Liver (tissue), 9 donors: ENCODE data around the gene USP25. TPM values are rescaled to one million over a fixed set of nuclear protein-coding genes. Genes with fewer than 3 reads are reported as not detected.

Experiments used
- DNase-seq: peaks from one replicate; pipeline ENCODE4 v3.0.0-alpha.2; 2017; ENCODE audit warnings: low spot score
- H3K27ac ChIP-seq, 2 donors: one replicate each; pipeline ENCODE4 v1.7.0; 2013; ENCODE audit warnings: inconsistent platforms in 2 of 2, low read length in 2 of 2, control low read depth in 1 of 2, low read depth in 1 of 2, mild to moderate bottlenecking in 1 of 2
- H3K27me3 ChIP-seq, 4 donors: one replicate each; pipeline versions ENCODE4 v1.6.1 to v1.7.0; 2013; ENCODE audit warnings: low read length in 3 of 4, inconsistent platforms in 1 of 4, mild to moderate bottlenecking in 1 of 4, moderate library complexity in 1 of 4; ENCODE audit not compliant: control insufficient read depth in 4 of 4, insufficient read depth in 4 of 4
- H3K36me3 ChIP-seq, 4 donors: one replicate each; pipeline versions ENCODE4 v1.6.1 to v1.7.0; 2013; ENCODE audit warnings: low read length in 3 of 4, mild to moderate bottlenecking in 3 of 4, low read depth in 1 of 4, moderate library complexity in 1 of 4; ENCODE audit not compliant: control insufficient read depth in 4 of 4, insufficient read depth in 3 of 4
- H3K4me1 ChIP-seq, 4 donors: one replicate each; pipeline versions ENCODE4 v1.6.1 to v1.7.0; 2013; ENCODE audit warnings: low read length in 3 of 4, mild to moderate bottlenecking in 3 of 4, moderate library complexity in 1 of 4; ENCODE audit not compliant: control insufficient read depth in 4 of 4, insufficient read depth in 4 of 4
- H3K4me3 ChIP-seq, 3 donors: one replicate each; pipeline versions ENCODE4 v1.6.1 to v1.7.0; 2013; ENCODE audit warnings: low read length in 3 of 3, control low read depth in 1 of 3, low read depth in 1 of 3, mild to moderate bottlenecking in 1 of 3
- H3K9ac ChIP-seq, 2 donors: one replicate each; pipeline ENCODE4 v1.7.0; 2013; ENCODE audit warnings: low read length in 2 of 2, mild to moderate bottlenecking in 2 of 2, moderate library complexity in 2 of 2, control low read depth in 1 of 2, low read depth in 1 of 2
- H3K9me3 ChIP-seq, 4 donors: one replicate each; pipeline versions ENCODE4 v1.6.1 to v1.7.0; 2013; ENCODE audit warnings: low read length in 3 of 4; ENCODE audit not compliant: control insufficient read depth in 4 of 4
- ATF3 ChIP-seq: IDR thresholded peaks from 2 replicates; pipeline ENCODE4 v1.6.1; 2016; ENCODE audit warnings: antibody characterized with exemption
- FOXA1 ChIP-seq: IDR thresholded peaks from 2 replicates; pipeline ENCODE4 v1.6.1; 2016; ENCODE audit warnings: antibody characterized with exemption
- FOXA2 ChIP-seq: IDR thresholded peaks from 2 replicates; pipeline ENCODE4 v1.6.1; 2016; ENCODE audit warnings: antibody characterized with exemption
- GABPA ChIP-seq, 2 donors: IDR thresholded peaks in 1 of 2; conservative IDR thresholded peaks in 1 of 2; 2 replicates each; pipeline ENCODE4 v1.6.1; 2016; ENCODE audit warnings: antibody characterized with exemption in 2 of 2, mild to moderate bottlenecking in 1 of 2, moderate library complexity in 1 of 2
- HNF4A ChIP-seq, 2 donors: conservative IDR thresholded peaks; 2 replicates each; pipeline ENCODE4 v1.6.1; 2016; ENCODE audit warnings: antibody characterized with exemption in 2 of 2, mild to moderate bottlenecking in 2 of 2
- HNF4G ChIP-seq: IDR thresholded peaks from 2 replicates; pipeline ENCODE4 v1.6.1; 2016; ENCODE audit warnings: antibody characterized with exemption
- JUND ChIP-seq, 2 donors: IDR thresholded peaks; 2 replicates each; pipeline ENCODE4 v1.6.1; 2016; ENCODE audit warnings: antibody characterized with exemption in 2 of 2
- NR2F2 ChIP-seq: IDR thresholded peaks from 2 replicates; pipeline ENCODE4 v1.6.1; 2016; ENCODE audit warnings: antibody characterized with exemption
- RAD21 ChIP-seq, 2 donors: IDR thresholded peaks; 2 replicates each; pipeline ENCODE4 v1.6.1; 2016; ENCODE audit warnings: antibody characterized with exemption in 2 of 2, mild to moderate bottlenecking in 2 of 2
- RXRA ChIP-seq, 2 donors: IDR thresholded peaks; 2 replicates each; pipeline ENCODE4 v1.6.1; 2017 to 2018; ENCODE audit warnings: antibody characterized with exemption in 2 of 2, mild to moderate bottlenecking in 1 of 2
- SP1 ChIP-seq: IDR thresholded peaks from 2 replicates; pipeline ENCODE4 v1.6.1; 2018; ENCODE audit warnings: antibody characterized with exemption, mild to moderate bottlenecking
- TAF1 ChIP-seq: conservative IDR thresholded peaks from 2 replicates; pipeline ENCODE4 v1.6.1; 2016; ENCODE audit warnings: antibody characterized with exemption, mild to moderate bottlenecking
- YY1 ChIP-seq: IDR thresholded peaks from 2 replicates; pipeline ENCODE4 v1.6.1; 2016; ENCODE audit warnings: antibody characterized with exemption, mild to moderate bottlenecking
- ZBTB33 ChIP-seq: IDR thresholded peaks from 2 replicates; pipeline ENCODE4 v1.6.1; 2016; ENCODE audit warnings: antibody characterized with exemption
- WGBS: extraction: QIAGEN DNeasy Blood & Tissue Kit; methylation state at CpG from one replicate; pipeline ENCODE4 v1.1.7; 2013; 5-methylcytosine and 5-hydroxymethylcytosine counted together
- polyA plus RNA-seq, 2 donors: library from polyadenylated mRNA; stranded (reverse) in 1 of 2; unstranded in 1 of 2; fragments of 200-250 nt in 1 of 2; fragments of >200 nt in 1 of 2; fragmentation: Nextera tagmentation in 1 of 2; extraction: Ambion mirVana in 1 of 2; gene quantifications; one replicate each; pipeline versions ENCODE4 v1.2.1 to v1.2.3, GENCODE V29; 2013 to 2015
- total RNA-seq, 2 donors: library from RNA; depleted of rRNA; stranded (reverse); fragments of >200 nt; gene quantifications; one replicate each; pipeline ENCODE4 v1.2.3, GENCODE V29; 2014
- TF ChIP-seq, protein P1 (sequence below): fragments of 150-350 bp; IDR thresholded peaks from 2 replicates; pipeline ENCODE4 v1.5.1; 2017; ENCODE audit warnings: improper control_type of control experiment, low read depth, low read length; ENCODE audit not compliant: missing input control
- TF ChIP-seq, protein P2 (sequence below): IDR thresholded peaks from 2 replicates; pipeline ENCODE4 v1.6.1; 2016; ENCODE audit warnings: antibody characterized with exemption
- TF ChIP-seq, protein P3 (sequence below): IDR thresholded peaks from 2 replicates; pipeline ENCODE4 v1.6.1; 2016; ENCODE audit warnings: antibody characterized with exemption, mild to moderate bottlenecking
- donor health status: healthy.
- donor health status: healthy.
- donor health status: healthy.
- donor health status: healthy.
- donor health status: healthy.

USP25 gene
- total and polyA plus RNA-seq, 4 donors, result 6.0 to 26.7 (median 15.3) TPM

DNA sequence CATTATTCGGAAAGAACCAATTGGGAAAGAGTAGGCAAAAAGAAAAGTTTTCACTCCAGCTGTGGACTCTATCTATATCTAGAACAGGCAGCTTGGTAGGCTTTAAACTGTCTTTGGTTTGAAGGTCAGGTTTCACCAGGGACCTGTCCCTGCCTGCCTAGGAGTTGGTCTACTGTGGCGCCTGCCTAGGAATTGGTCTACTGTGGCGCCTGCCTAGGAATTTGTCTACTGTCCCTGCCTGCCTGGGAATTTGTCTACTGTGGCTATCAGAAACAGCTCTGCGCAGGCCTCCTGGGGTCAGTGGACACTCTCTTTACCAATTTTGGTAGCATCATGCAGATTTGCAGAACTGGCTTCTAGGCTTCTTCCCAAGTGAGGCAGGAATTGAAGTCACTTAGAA, 13.8 kb downstream of the USP25 start (continued):
- no peak for TF ChIP-seq JUND (IDR thresholded peaks at IDR 0.05)
- no peak for TF ChIP-seq SP1
- TF ChIP-seq RAD21 (IDR thresholded peaks at IDR 0.05), result no peak
- no peak for TF ChIP-seq FOXA1
- no peak for TF ChIP-seq NR2F2
- TF ChIP-seq, protein P1, sequence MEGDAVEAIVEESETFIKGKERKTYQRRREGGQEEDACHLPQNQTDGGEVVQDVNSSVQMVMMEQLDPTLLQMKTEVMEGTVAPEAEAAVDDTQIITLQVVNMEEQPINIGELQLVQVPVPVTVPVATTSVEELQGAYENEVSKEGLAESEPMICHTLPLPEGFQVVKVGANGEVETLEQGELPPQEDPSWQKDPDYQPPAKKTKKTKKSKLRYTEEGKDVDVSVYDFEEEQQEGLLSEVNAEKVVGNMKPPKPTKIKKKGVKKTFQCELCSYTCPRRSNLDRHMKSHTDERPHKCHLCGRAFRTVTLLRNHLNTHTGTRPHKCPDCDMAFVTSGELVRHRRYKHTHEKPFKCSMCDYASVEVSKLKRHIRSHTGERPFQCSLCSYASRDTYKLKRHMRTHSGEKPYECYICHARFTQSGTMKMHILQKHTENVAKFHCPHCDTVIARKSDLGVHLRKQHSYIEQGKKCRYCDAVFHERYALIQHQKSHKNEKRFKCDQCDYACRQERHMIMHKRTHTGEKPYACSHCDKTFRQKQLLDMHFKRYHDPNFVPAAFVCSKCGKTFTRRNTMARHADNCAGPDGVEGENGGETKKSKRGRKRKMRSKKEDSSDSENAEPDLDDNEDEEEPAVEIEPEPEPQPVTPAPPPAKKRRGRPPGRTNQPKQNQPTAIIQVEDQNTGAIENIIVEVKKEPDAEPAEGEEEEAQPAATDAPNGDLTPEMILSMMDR, result no peak
- no peak for TF ChIP-seq RXRA (IDR thresholded peaks at IDR 0.05)
- TF ChIP-seq TAF1, result no peak
- no peak for TF ChIP-seq GABPA (IDR thresholded peaks at IDR 0.05 in 1 of 2, conservative IDR thresholded peaks at IDR 0.05 in 1 of 2)
- no peak for TF ChIP-seq YY1

GRCh38 chr21:15744926-15745325, 15.1 kb downstream of the USP25 start:
- WGBS, result 86% methylated on average over 4 of the region's 4 CpGs
- no peak overlapping the region for H3K9ac ChIP-seq
- no peak overlapping the region for H3K4me3 ChIP-seq
- H3K9me3 ChIP-seq, result no peaks in the 10 kb centered on the region
- H3K27ac ChIP-seq, result no peak overlapping the region
- no peaks in the 10 kb centered on the region for H3K27me3 ChIP-seq
- H3K36me3 ChIP-seq, result no peaks in the 10 kb centered on the region
- TF ChIP-seq FOXA2, result no peak
- TF ChIP-seq YY1, result no peak
- no peak for TF ChIP-seq ZBTB33
- no peak for TF ChIP-seq FOXA1
- TF ChIP-seq, protein P2, sequence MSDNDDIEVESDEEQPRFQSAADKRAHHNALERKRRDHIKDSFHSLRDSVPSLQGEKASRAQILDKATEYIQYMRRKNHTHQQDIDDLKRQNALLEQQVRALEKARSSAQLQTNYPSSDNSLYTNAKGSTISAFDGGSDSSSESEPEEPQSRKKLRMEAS, result no peak
- TF ChIP-seq ATF3, result no peak
- TF ChIP-seq RAD21 (IDR thresholded peaks at IDR 0.05), result no peak
- TF ChIP-seq, protein P1, result no peak
- no peak for TF ChIP-seq NR2F2
- no peak for TF ChIP-seq TAF1
- DNase-seq, result no peak
- H3K4me1 ChIP-seq, result peaks cover 7 to 27% (median 20%) of the 10 kb centered on the region in 4 donors

DNA sequence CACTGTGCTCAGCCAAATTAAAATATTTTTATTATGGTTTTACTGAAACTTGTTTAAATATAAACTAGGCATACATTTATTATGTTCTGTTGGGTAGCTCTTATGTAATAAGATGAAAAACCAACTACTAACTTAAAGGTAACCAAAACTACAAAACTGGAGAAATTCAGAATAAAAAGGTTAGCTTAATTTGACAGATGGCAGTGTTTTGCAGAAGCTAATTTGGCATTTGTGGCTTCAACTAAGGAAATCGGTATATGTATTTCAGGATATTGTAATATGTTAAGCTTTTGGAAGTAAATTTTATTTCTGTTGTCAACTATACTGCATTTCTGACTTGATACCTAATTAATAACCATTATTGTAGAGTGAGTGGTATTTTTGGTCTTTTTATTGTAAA, 18.8 kb downstream of the USP25 start:
- Histone ChIP-seq H3K36me3 (no peaks in the 10 kb centered on the region), H3K4me3 (no peak overlapping the region), H3K9me3 (no peaks in the 10 kb centered on the region), H3K27me3 (no peaks in the 10 kb centered on the region), H3K4me1 (peaks cover 2 to 23% (median 11%) of the 10 kb centered on the region in 4 donors), H3K9ac (no peak overlapping the region), H3K27ac (no peak overlapping the region)
- DNase-seq, result no peak
- TF ChIP-seq RAD21 (IDR thresholded peaks at IDR 0.05) (no peak), RXRA (IDR thresholded peaks at IDR 0.05) (no peak), TAF1 (no peak), HNF4G (no peak), FOXA1 (no peak), JUND (IDR thresholded peaks at IDR 0.05) (no peak), ZBTB33 (no peak), HNF4A (conservative IDR thresholded peaks at IDR 0.05) (no peak), GABPA (IDR thresholded peaks at IDR 0.05 in 1 of 2, conservative IDR thresholded peaks at IDR 0.05 in 1 of 2) (no peak)
- TF ChIP-seq, protein P3, sequence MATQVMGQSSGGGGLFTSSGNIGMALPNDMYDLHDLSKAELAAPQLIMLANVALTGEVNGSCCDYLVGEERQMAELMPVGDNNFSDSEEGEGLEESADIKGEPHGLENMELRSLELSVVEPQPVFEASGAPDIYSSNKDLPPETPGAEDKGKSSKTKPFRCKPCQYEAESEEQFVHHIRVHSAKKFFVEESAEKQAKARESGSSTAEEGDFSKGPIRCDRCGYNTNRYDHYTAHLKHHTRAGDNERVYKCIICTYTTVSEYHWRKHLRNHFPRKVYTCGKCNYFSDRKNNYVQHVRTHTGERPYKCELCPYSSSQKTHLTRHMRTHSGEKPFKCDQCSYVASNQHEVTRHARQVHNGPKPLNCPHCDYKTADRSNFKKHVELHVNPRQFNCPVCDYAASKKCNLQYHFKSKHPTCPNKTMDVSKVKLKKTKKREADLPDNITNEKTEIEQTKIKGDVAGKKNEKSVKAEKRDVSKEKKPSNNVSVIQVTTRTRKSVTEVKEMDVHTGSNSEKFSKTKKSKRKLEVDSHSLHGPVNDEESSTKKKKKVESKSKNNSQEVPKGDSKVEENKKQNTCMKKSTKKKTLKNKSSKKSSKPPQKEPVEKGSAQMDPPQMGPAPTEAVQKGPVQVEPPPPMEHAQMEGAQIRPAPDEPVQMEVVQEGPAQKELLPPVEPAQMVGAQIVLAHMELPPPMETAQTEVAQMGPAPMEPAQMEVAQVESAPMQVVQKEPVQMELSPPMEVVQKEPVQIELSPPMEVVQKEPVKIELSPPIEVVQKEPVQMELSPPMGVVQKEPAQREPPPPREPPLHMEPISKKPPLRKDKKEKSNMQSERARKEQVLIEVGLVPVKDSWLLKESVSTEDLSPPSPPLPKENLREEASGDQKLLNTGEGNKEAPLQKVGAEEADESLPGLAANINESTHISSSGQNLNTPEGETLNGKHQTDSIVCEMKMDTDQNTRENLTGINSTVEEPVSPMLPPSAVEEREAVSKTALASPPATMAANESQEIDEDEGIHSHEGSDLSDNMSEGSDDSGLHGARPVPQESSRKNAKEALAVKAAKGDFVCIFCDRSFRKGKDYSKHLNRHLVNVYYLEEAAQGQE, result no peak
- 82% methylated on average over 1 of the region's 1 CpG for WGBS
